Dedifferentiated amniotic fluid mesenchymal stem cell (primary cell): Measurements from ENCODE around the gene ITFG1.
A peak's percentile ranks its signal among the peaks of the same experiment; 100 is the strongest.
"Not testable (repeated sequence)": the region's sequence is repeated elsewhere in the genome, so short reads cannot be mapped to it uniquely, and the experiment has no call there.

Experiments used
- DNase-seq: peaks from one replicate; pipeline ENCODE4 v3.0.0-alpha.2; 2016; ENCODE audit errors: extremely low spot score

Gene ITFG1

GRCh38 chr16:47416869-47417268 is 44.0 kb downstream of the ITFG1 start:
- no peak for DNase-seq

DNA sequence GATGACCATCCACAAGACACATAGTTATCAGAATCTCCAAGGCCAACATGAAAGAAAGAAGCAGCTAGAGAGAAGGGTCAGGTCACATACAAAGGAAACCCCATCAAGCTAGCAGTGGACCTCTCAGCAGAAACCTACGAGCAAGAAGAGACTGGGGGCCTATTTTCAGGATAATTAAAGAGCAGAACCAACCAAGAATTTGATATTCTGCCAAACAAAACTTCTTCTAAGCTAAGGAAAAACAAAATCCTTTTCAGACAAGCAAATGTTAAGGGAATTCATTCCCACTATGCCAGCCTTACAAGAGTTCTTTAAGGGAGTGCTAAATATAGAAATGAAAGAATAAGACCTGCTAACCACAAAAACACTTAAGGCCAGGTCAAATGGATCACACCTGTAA is 47.8 kb downstream of the ITFG1 start:
- DNase-seq = no peak

DNA sequence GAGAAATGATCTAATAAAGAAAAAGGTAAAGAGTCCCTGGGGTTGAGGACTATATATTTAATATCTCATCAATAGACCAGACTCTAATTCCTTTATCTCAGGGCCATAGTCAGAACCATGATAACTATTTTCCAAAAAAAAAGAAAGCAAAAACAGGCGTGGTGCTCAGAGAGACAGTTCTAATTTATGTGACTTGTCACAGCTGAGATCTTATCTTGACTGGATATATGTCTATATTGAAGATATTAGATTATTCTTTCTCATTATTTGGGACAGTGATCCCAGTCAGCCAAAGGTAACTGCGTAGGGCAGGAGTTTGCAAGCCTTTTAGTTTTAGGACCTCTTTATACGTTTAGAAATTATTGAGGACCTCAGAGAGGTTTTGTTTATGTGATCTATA is 52.4 kb downstream of the ITFG1 start:
- no peak for DNase-seq

DNA sequence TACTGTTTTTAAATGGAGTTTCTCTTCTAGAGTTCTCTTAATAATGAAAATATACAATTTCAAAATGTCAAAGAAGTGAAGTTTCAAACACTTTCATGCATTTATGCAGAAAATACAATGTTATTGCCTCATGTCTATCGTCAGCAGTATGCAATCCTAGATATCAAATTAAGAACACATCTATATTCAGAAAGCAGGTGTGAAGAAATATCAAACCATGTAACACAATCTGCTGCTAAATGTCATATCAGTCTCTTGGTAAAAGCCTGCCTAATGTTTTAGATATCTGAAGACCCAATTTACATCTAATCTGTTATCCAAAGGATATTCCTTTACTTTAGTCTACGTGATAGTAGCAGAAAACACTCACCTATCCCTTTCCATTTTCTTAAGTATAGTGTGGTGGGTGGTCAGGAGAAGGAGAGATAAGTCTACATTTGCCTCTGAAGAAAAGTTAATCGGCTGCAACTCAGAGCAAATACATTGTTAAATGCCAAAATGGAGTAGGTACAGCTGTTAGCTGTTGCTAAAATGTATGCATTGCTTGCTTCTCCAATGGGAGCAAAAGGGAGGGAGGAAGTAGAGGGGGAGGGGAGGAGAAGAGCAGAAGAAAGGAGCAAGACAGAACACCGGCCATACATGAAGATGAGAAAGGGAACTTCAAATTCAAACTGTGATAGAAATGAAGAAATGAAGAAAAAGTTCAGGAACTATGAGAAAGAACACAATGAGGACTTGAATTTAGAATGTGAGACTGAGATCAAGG is 64.9 kb downstream of the ITFG1 start:
- DNase-seq = no peak

DNA sequence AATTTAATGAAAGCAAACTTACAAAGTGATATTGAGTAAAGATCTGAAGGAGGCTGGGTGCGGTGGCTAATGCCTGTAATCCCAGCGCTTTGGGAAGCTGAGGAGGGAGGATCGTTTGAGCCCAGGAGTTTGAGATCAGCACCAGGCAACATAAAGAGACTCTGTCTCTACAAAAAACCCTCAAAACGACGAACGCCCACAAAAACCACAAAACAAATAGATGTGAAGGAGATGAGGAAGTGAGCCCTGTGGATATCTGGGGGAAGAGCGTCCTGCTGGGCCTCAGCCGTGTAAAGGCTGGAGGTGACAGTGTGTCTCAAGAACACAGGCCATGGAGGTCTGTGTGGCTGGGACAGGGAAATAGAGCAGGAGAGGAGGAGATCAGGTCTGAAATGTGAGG is 68.8 kb downstream of the ITFG1 start:
- DNase-seq = no peak

DNA sequence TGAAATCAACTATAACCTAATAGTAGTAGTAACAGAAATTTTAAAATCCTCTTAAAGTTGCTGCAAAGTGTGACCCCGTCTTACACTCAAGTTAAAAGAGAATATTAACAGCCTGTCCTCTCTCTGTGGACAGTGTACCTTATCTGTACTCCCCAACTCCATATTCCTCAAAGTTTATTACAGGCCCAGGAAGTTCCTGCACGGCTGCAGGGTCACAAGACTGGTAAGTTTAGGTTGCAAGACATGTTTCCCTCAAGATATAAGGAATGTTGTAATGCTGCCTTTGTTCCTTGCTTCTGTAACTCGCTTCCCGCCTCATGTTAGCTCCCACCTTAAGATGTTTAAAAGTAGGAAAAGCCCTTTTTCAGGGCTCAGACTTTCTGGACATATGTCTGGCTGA is 72.2 kb downstream of the ITFG1 start:
- no peak for DNase-seq

GRCh38 chr16:47387026-47387734 is 73.7 kb downstream of the ITFG1 start:
- DNase-seq = no peak

DNA sequence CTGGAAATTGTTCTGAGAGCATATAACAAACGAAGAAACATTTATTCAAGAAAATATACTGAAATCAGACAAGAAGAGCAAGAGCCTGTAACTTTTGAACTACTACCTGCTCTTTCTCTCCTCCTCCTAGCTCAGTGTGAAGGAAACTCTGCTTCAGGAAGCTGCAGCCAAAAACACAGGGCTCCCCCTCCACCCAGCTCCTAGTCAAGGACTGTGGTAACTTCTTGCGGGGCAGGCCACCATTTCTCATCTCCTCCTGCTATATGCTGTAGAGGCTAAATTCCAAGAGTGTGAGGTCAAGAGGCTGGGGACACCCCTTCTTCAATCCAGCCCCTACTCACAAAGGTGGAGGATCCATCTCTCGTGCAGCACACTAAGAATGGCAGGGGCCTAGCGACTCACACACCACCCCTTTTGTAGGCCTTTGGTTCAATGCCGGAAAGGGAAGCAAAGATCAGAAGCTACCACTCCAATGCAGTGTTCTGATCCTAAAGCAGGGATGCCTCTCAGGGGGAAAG is 74.6 kb downstream of the ITFG1 start:
- no peak for DNase-seq

DNA sequence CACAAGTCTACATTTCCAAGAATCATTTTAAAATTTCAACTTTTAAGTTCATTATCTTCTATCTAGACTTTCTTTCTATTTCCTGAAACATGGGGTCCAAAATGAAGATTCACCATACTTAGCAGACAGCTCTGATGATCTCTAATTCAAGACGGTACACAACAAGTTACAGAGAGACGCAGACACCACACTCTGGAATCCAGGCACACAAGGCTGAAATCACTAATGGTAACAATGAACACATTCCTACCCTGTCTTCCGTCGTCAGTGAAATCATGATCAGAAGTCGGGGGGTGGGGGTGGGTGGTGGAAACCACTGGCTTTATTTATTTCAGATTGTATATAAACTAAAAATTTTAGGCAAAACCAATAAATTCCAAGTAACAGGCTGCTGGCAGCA is 78.5 kb downstream of the ITFG1 start:
- DNase-seq = no peak

- no peak for DNase-seq
These were observed 83.7 kb downstream of the ITFG1 start for GRCh38 chr16:47377154-47377553.

GRCh38 chr16:47375423-47375822 is 85.4 kb downstream of the ITFG1 start:
- DNase-seq = no peak

- no peak for DNase-seq
These were observed 86.2 kb downstream of the ITFG1 start for GRCh38 chr16:47374629-47375028.

DNA sequence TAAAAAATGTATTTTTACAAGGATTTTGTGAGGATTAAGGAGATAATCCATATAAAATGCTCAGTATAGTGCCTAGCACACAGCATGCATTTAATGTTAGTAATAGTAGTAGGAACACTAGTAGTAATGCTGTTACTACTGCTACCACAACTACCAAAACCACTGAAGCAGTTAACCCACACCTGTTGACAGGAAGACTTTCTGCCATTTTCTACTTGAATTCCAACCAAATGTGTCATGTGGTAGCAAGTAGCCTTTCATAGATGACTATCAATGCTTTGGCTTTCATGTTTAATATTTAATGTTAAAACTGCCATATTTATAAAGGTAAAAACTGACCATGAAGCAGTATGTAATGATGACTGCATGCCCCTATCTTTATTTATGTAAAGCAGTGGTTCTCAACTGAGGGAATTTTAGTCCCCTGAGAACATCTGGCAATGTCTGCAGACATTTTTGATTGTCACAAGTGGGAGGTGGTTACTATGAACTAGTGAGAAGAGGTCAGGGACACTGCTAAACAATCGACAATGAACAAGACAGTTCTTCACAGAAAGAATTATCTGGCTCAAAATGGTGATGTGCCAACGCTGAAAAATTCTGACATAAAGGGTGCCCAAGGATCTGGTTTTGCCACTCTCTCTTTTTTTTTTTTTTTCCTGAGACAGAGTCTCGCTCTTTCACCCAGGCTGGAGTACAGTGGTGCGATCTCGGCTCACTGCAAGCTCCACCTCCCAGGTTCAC is 89.4 kb downstream of the ITFG1 start:
- peak; percentile 6 for DNase-seq

- peak; percentile 8 for DNase-seq
These were observed 90.3 kb downstream of the ITFG1 start for GRCh38 chr16:47370536-47370935.

- no peak for DNase-seq
These were observed 94.6 kb downstream of the ITFG1 start for GRCh38 chr16:47366228-47366627.

- DNase-seq = no peak
These were observed 97.1 kb downstream of the ITFG1 start for GRCh38 chr16:47363761-47364160.

GRCh38 chr16:47359478-47359877 is 101.4 kb downstream of the ITFG1 start:
- DNase-seq = no peak

DNA sequence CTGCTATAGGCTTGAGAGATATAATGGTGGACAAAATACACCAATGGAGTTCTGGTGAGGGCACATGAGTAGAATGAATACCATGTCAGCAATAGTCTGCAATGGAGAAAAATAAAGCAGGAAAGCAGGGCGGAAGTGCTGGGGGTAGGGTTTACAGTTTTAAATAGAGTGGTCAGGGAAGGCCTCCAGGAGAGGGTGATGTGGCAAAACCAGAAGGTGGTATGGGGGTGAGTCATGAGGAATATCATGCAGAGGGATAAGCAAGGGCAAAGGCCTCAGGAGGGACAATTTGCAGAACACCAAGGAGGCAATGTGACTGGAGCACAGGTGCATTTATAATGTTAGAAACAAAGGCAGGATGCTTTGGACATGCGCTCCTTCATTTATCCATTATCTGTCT is 102.0 kb downstream of the ITFG1 start:
- no peak for DNase-seq

DNA sequence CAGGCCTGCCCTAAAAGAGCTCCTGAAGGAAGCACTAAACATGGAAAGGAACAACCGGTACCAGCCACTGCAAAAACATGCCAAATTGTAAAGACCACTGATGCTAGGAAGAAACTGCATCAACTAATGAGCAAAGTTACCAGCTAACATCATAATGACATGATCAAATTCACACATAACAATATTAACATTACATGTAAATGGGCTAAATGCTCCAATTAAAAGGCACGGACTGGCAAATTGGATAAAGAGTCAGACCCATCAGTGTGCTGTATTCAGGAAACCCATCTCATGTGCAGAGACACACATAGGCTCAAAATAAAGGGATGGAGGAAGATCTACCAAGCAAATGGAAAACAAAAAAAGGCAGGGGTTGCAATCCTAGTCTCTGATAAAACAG is 111.8 kb downstream of the ITFG1 start:
- DNase-seq = not testable (repeated sequence)

DNA sequence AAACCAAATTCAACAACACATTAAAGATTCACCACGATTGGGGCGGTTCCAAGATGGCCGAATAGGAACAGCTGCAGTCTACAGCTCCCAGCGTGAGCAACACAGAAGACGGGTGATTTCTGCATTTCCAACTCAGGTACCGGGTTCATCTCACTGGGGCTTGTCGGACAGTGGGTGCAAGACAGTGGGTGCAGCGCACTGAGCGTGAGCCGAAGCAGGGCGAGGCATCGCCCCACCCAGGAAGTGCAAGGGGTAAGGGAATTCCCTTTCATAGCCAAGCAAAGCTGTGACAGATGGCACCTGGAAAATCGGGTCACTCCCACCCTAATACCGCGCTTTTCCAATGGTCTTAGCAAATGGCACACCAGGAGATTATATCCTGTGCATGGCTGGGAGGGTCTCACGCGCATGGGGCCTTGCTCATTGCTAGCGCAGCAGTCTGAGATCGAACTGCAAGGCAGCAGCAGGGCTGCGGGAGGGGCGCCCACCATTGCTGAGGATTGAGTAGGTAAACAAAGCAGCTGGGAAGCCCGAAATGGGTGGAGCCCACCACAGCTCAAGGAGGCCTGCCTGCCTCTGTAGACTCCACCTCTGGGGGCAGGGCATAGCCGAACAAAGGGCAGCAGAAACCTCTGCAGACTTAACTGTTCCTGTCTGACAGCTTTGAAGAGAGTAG is 113.7 kb downstream of the ITFG1 start:
- not testable (repeated sequence) for DNase-seq

GRCh38 chr16:47342055-47342454 is 118.8 kb downstream of the ITFG1 start:
- DNase-seq = no peak

DNA sequence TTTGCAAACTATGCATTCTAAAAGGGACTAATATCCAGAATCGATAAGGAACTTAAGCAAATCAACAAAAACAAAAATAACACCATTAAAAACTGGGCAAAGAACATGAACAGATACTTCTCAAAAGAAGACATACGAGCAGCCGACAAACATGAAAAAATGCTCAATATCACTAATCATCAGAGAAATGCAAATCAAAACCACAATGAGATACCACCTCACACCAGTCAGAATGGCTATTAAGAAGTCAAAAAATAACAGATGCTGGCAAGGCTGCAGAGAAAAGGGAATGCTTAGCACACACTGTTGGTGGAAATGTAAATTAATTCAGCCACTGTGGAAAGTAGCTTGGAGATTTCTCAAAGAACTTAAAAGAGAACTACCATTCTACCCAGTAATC is 130.3 kb downstream of the ITFG1 start:
- not testable (repeated sequence) for DNase-seq
